Stimulated activated CD4-positive, alpha-beta T cell treated with anti-CD3 and anti-CD28 coated beads, Interleukin-1b, Interleukin-23, amount 100 ng/mL, for 48 hours (primary cell): Measurements from ENCODE around the gene COL25A1.

Experiments
- DNase-seq: peaks from one replicate; pipeline ENCODE4 v3.0.0-alpha.2; 2020

The COL25A1 gene

DNA sequence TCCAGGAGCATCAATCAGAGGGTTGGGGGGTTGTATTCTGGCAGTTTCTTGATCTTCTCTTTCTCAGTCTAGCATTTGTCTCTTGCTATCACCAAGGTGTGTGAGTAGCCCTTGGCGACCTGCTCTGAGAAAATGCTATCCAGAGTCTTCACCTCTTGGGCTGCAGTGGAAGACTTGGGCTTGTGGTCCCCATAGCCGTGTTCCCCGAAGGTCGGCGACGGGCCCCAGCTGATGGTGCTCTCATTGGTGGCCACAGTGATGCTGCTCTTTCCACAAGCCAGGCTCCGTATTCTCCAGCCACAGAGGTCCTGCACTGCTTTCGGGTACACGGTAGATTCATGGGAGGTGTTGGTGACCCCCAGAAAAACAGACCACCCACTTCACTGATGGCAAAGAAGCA is 513.7 kb downstream of the COL25A1 start:
- no peak for DNase-seq

- no peak for DNase-seq
These were observed 514.7 kb downstream of the COL25A1 start for GRCh38 chr4:108787724-108788123.

DNA sequence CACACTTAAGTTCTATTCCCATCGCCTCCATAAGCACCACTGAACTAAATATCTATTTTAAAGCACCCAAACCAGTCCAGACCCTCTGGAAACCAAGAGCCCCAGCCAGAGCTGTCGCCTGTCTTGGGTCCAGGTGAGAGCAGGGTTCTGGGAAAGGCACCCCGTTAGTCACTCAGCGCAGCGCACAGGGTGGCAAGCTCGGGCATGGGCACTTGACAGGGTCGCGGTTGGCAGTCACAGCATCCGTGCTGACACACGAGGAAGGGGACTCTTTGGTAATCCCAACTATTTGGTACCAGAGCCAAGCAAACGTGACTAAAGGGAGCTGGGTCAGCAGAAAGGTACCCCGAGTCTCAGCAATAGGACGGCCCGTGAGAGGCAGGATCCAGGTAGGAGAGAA is 515.4 kb downstream of the COL25A1 start:
- DNase-seq, result no peak

- no peak for DNase-seq
These were observed 516.1 kb downstream of the COL25A1 start for GRCh38 chr4:108786351-108786750.

- DNase-seq, result no peak
These were observed 518.6 kb downstream of the COL25A1 start for GRCh38 chr4:108783665-108784463.

DNA sequence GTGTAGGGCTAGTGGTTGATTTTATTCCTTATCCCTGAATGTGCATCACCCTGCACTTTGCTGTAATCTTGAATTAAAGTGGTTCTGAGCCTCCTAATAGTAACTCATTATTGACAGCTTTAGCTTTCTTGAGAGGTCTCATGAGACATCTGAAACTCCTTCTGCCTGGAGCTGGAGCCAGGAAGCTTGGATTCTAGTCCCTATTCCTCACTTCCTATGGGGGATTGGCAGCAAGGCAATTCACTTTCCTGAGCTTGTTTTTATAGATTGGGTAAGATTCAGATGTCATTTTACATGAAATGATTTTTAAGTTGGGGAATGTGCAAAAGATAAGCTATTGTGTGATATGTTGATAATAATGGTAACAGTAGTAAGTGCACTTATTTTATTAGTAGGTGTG is 522.5 kb downstream of the COL25A1 start:
- no peak for DNase-seq

DNA sequence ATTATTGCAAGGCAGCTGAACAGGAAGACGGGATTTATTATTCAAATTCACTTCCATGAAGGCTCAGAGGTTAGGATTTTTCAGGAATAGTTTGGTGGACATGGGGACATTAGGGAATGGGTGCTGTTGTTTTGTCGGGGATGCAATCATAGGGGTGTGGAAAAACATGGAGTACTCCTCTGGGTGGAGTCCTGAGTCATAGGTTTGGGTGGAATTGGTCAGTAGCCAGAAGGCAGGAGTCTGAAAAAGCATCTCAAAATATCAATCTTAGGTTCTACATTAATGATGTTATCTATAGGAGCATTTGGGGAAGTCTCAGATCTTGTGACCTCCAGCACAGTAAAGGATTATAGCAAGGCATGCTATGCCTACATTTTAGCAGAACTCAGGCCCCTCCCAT is 525.1 kb downstream of the COL25A1 start:
- DNase-seq, result no peak

GRCh38 chr4:108775921-108776320 is 526.5 kb downstream of the COL25A1 start:
- DNase-seq, result no peak

DNA sequence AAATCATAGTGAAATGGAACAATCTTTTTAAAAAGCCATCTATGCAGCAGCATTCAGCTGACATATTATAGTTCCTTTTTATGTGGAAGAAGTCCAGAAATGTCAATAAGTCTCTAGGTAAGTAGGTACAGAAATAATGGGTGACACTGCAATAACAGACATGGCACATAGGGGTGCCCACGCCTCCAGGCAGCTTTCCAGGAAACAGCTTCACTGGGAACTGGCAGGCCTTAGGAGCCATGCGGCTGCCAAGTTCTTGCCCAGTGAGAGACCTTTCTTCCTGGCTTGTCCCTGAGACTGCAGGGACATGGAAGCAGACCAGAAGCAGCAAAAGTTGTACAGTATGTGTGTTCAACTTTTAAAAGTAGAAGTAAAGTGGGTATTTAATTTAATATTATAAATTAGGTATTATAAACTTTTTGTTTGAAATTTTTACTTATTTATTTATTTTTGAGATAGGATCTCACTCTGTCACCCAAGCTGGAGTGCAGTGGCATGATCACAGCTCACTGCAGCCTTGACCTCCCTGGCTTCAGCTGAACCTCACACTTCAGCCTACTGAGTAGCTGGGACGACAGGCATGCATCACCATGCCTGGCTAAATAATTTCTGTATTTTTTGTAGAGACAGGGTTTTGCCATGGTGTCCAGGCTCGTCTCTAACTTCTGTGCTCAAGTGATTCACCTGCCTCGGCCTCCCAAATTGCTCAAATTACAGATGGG is 527.5 kb downstream of the COL25A1 start:
- no peak for DNase-seq

GRCh38 chr4:108772402-108772801 is 530.1 kb downstream of the COL25A1 start:
- no peak for DNase-seq

- no peak for DNase-seq
These were observed 536.4 kb downstream of the COL25A1 start for GRCh38 chr4:108766058-108766457.

DNA sequence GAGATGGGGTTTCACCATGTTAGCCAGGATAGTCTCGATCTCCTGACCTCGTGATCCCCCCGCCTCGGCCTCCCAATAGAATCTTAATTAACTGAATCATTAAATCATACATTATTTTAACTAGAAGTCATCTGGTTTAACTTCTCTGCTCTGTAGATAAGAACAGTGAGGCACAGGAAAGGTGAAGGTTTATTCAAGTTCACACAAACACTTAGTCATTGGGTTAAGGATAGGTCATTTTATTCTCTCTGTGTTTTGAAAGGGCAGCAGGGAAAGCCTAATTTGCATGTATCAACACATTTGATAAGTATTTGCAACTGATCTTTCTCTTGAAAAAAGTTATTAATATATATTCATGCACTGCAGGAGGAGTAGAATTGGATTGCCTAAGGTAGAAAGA is 538.5 kb downstream of the COL25A1 start:
- DNase-seq, result no peak

DNA sequence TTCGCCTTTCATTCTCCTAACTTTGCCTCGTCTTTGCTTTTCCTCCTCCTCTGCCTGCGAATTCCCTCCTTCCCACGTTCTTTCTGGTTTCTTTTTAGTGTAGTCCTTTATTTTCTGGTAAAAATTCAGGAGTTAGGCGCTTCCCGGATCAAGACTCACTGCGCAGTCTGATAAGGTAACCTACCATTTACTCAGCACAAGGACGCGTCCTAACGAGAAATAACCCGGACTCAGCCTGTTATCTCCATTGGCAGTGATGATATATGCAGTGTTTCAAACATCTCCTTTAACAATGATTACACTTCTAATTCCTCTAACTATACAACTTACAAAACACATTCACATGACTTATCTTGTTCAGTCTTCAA is 539.2 kb downstream of the COL25A1 start:
- DNase-seq, result no peak

DNA sequence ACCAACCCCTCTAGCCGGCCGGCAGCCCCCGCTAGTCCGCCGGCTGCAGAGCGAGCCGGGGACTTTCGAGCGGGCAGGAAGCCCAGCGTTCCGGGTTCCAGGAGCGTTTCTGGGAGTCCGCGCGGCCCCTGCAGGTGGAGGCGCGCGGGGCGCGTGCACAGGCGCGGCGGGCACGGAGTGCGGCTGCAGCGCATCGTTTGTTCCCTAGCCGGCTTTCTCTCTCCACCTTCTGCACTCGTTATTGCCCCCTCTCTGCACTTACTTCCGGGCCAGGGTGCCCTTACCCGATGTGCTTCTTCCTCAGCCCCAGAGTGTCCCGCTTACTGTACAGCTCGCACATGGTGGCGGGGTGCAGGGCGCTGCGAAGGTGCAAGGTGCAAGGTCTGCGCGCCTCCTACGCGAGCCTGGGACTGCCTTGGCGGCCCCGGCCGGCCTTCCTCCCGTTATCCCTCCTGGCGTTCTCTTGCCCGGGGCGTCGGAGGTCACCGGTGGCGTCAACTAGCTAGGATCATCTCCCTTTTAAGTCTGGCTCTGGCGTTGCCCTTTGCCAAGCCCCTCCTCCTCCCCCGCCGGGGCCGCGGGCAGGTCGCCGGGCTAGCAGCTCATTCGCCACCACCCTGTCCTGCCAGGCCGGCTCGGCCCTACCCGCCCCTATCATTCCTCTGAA is 539.8 kb downstream of the COL25A1 start, which contains the start of gene ETNPPL:
TSS of gene ETNPPL (minus strand) at position 495 of the 667 bp plus-strand sequence. CDS start at position 340, 155 bp downstream.
- peak; percentile 15 for DNase-seq
